DLD1 (cell line): ENCODE results near the gene COX4I1.

ENCODE experiments used
- in situ Hi-C: cut with HindIII; loops from 2 replicates; pipeline ENCODE4 v1.10.0; 2017; ENCODE audit warnings: low sequenced_read_pairs

Gene COX4I1

DNA sequence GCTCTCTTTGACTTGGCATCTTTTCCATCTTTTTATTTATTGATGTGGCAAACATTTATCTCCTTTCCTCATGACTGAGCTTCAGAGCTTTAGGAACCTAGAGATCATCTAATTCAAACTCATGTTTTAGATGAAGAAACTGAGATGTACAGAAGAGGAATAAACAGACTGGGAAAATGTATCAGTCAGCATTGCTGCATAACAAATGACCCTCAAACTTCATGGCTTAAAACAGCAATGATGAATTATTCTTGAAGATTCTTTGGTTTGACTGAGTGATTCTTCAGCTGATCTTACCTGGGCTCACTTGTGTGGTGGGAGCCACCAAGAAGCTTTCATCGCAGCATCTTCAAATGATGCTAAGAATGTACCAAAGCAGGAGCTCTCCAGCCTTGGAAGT lies 55.4 kb downstream of the COX4I1 start:
- in situ Hi-C loops: no loop called here

DNA sequence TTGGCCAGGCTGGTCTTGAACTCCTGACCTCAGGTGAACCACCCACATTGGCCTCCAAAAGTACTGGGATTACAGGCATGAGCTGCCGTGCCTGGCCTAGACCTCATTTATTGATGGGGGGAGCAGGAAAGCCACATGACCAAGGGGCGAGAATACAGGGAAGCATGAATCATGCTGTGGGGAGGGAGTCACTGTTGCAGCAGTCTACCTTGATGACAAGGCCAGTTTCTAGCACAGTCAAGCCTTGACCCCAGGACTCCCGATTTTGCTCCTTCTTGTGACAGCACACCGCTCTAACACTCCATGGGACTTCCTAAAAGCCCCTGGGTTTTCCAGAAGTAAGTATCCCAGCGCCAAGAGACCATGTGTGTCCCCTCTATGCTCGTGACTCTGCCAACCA lies 56.6 kb downstream of the COX4I1 start:
- in situ Hi-C loops: no loop called here

DNA sequence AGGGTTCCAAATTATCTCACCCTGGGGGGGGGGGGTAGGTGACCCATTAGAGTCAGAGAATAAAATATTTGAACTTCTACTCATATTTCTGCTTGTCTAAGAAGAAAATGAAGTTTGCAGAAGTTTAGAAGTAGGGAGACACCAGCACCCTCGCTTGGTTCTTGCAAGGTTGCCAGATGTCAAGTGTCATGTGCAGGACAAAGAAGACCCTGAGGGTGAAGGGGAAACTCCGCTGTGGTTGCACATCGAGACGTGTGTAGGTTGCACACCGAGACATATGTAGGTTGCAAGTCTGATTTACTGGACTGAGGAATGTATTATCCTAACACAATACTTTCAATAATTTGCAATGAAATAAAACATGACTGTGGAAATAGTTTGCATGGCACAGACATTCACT lies 57.1 kb downstream of the COX4I1 start:
- in situ Hi-C loops: no loop called here
